Mononuclear cell (primary cell): ENCODE measurements around the gene TOM1L2. TPM values are rescaled to one million over a fixed set of nuclear protein-coding genes. Genes with fewer than 3 reads are reported as not detected.
"Not testable (repeated sequence)": the region's sequence is repeated elsewhere in the genome, so short reads cannot be mapped to it uniquely, and the experiment has no call there.

Experiments
- H3K27me3 ChIP-seq: 2 replicates; pipeline ENCODE4 v1.6.0; 2011; ENCODE audit warnings: low read length, control low read depth; ENCODE audit not compliant: insufficient read depth
- H3K4me1 ChIP-seq: 2 replicates; pipeline ENCODE4 v1.5.1; 2011; ENCODE audit warnings: mild to moderate bottlenecking, low read length, control low read depth; ENCODE audit not compliant: insufficient read depth
- H3K4me3 ChIP-seq: 2 replicates; pipeline ENCODE4 v1.5.1; 2011; ENCODE audit warnings: mild to moderate bottlenecking, low read length, moderate library complexity
- H3K9me3 ChIP-seq: 2 replicates; pipeline ENCODE4 v1.5.1; 2011; ENCODE audit warnings: low read depth, mild to moderate bottlenecking, control low read depth, low read length
- total RNA-seq: library from RNA; depleted of rRNA; stranded (reverse); fragments of >200 nt; gene quantifications from one replicate; pipeline ENCODE4 v1.2.3, GENCODE V29; 2012

Gene TOM1L2
- total RNA-seq, 1 donor = 14.4 TPM

DNA sequence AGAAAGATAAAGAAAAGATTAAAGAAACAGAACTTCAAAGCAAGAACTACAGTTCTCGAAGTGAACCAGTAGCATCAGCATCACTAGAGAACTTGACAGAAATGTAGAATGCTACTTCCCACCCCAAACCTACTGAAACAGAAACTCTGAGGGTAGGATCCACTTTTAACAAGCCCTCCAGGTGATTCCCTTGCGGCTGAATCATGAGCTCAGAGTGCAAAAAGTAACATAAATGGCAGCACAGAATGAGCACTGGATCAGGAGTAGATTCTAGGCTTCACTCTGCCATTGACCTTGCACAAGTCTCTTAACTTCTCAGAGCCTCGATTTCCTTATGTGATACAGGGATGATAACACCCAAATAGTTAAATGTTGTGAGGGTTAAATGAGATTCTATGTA is 5.8 kb downstream of the TOM1L2 start:
- Histone ChIP-seq H3K27me3 (no peaks in the 10 kb centered on the region), H3K4me3 (no peak overlapping the region), H3K9me3 (no peaks in the 10 kb centered on the region), H3K4me1 (peaks cover 15% of the 10 kb centered on the region)

DNA sequence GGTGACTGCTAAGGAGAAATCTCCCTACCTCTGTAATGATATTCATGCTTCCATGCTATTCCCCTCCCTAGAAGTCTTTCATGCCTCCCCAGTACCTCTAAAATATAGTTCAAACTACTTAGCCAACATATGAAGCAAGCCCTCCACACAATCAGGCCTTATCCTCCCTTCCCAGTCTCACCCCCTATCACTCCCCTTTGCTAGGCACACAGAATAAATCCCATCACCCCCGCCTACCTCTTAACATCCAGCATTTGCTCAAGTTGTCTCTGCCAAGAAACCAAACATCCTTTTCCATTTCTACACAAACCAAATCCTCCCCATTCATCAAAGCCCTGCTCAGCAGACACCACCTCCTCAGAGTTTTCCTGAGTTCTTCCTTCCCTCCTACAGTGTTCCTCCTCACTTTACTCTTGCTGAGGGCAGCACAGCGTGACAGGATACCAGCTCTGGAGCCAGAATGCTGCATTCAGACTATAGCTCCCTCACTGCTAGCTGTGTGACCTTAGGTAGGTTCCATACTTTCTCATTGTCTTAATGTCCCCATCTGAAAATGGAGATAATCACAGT is 7.0 kb downstream of the TOM1L2 start:
- Histone ChIP-seq H3K9me3 (no peaks in the 10 kb centered on the region), H3K27me3 (no peaks in the 10 kb centered on the region), H3K4me1 (peaks cover 7% of the 10 kb centered on the region), H3K4me3 (no peak overlapping the region)

DNA sequence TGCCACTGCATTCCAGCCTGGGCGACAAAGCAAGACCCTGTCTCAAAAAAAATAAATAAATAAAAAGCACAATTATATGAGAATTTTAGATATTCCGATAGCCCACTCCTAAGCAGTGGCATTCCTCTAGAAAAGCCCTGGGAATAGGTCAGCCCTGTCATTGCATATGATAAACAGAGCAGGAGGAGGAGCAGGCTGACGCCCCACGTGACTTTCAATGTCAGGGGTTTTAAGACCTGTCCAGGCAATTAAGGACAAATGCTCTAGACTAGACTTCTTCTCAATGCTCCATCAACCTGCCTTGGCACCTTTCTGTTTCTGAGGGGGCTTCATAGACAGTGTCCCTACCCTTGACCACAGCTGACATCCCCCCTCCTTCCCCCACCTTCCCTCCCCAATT is 7.5 kb downstream of the TOM1L2 start:
- H3K27me3 ChIP-seq = no peaks in the 10 kb centered on the region
- H3K4me3 ChIP-seq = no peak overlapping the region
- H3K9me3 ChIP-seq = no peaks in the 10 kb centered on the region
- H3K4me1 ChIP-seq = peaks cover 11% of the 10 kb centered on the region

DNA sequence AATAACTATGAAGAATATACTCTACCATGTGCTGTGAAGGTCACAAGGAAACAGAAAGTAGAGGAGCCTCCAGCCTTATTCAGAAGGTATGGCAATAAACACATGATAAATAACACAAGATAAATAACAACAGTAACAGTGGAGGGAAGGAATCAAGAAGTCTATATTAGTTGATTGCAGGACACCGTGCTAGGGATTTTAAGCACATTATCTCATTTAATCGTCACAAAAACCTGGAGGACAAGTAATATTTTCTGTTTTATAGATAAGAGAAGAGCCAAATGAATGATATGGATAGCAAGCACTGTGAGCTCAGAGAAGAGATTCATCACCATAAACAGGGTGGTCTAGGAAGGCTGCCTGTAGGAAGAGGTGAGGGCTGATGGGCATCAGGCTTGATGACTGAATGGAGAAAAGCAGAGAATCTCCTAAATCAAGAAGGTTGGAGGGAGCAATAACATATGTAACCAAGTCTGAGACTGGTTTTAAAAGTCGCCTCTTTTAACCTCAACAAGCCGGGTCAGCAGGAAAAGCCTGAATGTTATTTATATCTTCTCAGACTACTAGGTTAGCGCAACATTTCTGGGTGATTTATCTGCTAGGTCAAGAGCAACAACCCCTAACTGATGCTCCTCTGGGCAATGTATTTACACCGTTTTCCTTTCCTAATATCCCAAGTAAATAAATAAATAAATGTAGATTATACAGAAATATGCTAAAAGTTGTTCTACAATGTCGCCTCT is 8.3 kb downstream of the TOM1L2 start:
- no peaks in the 10 kb centered on the region for H3K9me3 ChIP-seq
- peaks cover 19% of the 10 kb centered on the region for H3K4me1 ChIP-seq
- H3K27me3 ChIP-seq = no peaks in the 10 kb centered on the region
- no peak overlapping the region for H3K4me3 ChIP-seq

DNA sequence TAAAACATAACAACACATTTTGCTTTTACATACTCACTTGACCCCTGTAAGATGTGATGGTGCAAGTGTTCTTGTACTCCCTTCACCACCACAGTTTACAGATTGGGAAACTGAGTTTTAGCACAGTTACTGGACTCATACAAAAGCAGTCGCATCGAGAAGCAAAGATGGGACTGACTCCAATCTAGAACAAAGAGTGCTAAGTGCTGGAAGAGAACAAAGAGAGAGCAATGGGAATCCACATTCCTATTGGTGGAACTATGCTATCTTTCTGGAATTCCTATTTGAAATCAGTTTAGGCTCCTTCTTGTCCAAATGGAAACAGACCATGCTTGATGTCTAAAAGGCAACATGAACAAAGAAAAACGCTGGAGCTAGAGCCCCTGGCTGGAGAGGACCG is 9.1 kb downstream of the TOM1L2 start:
- no peaks in the 10 kb centered on the region for H3K27me3 ChIP-seq
- no peak overlapping the region for H3K4me3 ChIP-seq
- peaks cover 27% of the 10 kb centered on the region for H3K4me1 ChIP-seq
- no peaks in the 10 kb centered on the region for H3K9me3 ChIP-seq

DNA sequence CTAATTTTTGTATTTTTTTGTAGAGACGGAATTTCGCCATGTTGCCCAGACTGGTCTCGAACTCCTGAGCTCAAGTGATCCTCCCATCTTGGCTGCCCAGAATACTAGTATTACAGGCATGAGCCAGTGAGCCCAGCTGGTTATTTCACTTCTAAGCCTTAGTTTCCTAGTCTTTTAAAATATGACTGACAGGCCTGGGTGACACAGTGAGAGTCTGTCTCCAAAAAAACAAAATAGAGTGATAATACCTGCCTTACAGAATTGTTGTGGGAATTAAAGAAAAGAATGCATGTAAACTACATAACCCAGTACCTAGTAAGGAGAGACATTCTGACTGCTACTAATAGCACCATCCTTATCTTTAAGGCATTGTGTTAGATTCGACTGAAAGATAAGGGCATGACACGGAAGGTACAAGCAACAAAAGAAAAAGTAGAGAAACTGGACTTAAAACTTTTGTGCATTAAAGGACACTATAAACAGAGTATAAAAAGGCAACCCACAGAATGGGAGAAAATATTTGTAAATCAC is 11.6 kb downstream of the TOM1L2 start:
- H3K4me3 ChIP-seq = no peak overlapping the region
- H3K9me3 ChIP-seq = no peaks in the 10 kb centered on the region
- H3K27me3 ChIP-seq = no peaks in the 10 kb centered on the region
- H3K4me1 ChIP-seq = peaks cover 38% of the 10 kb centered on the region

DNA sequence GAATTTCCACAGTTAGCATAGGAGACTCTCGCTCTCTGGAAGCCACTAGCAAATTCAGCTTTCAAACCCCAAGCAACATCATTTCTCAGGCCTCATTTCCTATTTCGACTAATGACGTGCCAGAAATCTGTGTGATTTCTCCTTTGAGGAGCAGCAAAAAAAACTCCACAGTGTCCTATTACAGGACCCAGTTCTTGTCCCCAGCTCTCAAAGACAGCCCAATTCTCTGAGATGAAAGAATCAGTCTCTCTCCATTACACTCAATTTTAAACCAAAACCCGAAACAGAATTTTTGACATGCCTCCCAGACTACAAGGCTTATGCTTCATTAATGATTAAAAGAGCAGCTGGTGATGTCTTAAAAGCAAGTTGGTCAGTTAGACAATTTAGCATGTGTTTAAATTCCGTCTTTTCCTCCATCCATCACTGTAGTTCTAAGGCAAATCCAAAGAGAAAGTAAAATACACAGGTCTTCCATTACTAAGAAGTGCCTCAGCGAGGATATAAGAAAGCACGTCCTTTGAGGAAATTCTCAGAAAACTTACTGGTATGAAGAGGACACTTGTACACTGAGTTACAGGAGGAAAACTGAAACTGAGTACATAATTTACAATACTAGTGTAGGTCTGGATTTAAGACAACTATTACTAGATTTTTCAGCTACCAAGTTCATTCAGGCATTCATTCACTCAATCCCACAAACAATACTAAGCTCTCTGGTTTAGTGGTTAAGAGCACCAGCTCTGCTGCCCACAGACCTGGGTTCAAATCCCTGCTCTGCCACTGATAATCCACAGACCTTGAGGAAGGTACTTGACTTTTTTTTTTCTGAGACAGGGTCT is 12.5 kb downstream of the TOM1L2 start:
- Histone ChIP-seq H3K27me3 (no peaks in the 10 kb centered on the region), H3K9me3 (no peaks in the 10 kb centered on the region), H3K4me3 (no peak overlapping the region), H3K4me1 (peaks cover 38% of the 10 kb centered on the region)

DNA sequence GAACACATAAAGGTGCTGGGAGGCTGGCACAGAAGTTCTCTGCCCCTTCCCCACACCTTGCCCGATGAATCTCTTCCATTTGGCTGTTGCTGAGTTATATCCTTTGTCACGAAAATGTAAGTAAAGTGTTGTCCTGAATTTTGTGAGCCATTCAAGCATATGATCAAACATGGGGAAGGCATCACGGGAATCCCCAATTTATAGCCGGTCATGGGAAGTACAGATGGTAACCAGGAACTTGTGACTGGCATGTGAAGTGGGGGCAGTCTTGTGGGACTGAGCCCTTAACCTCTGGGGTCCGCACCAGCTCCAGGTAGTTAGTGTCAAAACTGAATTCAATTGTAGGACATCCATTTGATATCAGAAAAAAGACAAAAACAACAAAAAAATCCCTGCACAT is 13.2 kb downstream of the TOM1L2 start:
- Histone ChIP-seq H3K4me3 (no peak overlapping the region), H3K4me1 (peaks cover 38% of the 10 kb centered on the region), H3K27me3 (no peaks in the 10 kb centered on the region), H3K9me3 (no peaks in the 10 kb centered on the region)

DNA sequence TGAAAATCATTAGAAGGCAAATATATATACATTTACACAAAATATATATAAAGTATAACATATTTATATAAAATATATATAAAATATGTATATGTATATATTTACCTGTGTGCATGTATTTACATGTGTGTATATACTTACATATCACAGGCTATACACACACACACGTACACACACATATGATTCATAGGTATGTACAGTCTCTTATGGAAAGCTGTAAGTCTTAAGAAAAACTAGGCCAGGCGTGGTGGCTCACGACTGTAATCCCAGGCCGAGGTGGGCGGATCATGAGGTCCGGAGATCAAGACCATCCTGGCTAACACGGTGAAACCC is 14.7 kb downstream of the TOM1L2 start:
- no peak overlapping the region for H3K4me3 ChIP-seq
- H3K4me1 ChIP-seq = peaks cover 38% of the 10 kb centered on the region

DNA sequence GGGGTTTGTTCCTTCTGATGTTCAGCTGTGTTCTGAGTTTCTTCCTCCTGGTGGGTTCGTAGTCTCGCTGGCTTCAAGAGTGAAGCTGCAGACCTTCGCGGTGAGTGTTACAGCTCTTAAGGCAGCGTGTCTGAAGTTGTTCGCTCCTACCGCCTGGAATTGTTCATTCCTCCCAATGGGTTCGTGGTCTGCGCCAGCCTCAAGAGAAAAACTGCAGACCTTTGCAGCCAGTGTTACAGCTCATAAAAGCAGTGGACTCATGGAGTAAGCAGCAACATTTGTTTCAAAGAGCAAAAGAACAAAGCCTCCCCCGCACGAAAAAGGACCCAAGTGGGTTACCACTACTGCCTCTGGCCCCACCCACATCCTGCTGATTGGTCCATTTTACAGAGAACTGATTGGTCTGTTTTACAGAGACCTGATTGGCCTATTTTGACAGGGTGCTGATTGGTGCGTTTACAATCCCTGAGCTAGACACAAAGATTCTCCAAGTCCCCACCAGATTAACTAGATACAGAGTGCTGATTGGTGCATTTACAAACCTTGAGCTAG is 16.3 kb downstream of the TOM1L2 start:
- not testable (repeated sequence) for H3K9me3 ChIP-seq, H3K27me3 ChIP-seq, H3K4me3 ChIP-seq
- H3K4me1 ChIP-seq = peaks cover 38% of the 10 kb centered on the region

More for the DNA sequence above, 14.7 kb downstream of the TOM1L2 start:
- Histone ChIP-seq H3K9me3 (no peaks in the 10 kb centered on the region), H3K27me3 (no peaks in the 10 kb centered on the region)

GRCh38 chr17:17954079-17954478 is 18.1 kb downstream of the TOM1L2 start:
- Histone ChIP-seq H3K9me3 (no peaks in the 10 kb centered on the region), H3K4me1 (peaks cover 24% of the 10 kb centered on the region), H3K27me3 (no peaks in the 10 kb centered on the region), H3K4me3 (no peak overlapping the region)

- no peak overlapping the region for H3K4me3 ChIP-seq
- no peaks in the 10 kb centered on the region for H3K9me3 ChIP-seq
- H3K4me1 ChIP-seq = peaks cover 10% of the 10 kb centered on the region
- no peaks in the 10 kb centered on the region for H3K27me3 ChIP-seq
These were observed 19.5 kb downstream of the TOM1L2 start for GRCh38 chr17:17952691-17953090.

- H3K9me3 ChIP-seq = no peaks in the 10 kb centered on the region
These were observed 20.7 kb downstream of the TOM1L2 start for GRCh38 chr17:17951524-17951923.

DNA sequence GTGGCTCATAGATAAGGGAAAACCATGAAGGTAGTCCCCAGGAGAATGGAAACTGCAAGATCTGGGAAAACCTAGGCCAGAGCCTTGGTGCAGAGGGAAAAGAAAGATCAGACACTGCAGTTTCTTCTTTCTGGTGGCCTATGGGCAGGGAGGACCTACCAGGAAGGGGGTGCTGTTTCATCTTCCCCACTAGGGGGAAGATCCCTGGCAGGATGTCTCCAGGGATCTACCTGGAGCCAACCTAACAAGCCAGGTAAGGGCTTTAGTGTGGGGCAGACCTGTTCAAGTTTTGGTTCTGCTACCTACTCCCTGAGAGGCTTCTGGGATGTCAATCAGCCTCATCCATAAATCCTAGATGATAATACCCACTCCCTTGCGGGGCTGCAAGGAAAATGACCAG is 21.4 kb downstream of the TOM1L2 start:
- H3K4me1 ChIP-seq = no peaks in the 10 kb centered on the region
- H3K27me3 ChIP-seq = no peaks in the 10 kb centered on the region
- no peak overlapping the region for H3K4me3 ChIP-seq
- no peaks in the 10 kb centered on the region for H3K9me3 ChIP-seq

More at GRCh38 chr17:17951524-17951923, 20.7 kb downstream of the TOM1L2 start:
- H3K27me3 ChIP-seq = no peaks in the 10 kb centered on the region
- H3K4me3 ChIP-seq = no peak overlapping the region
- no peaks in the 10 kb centered on the region for H3K4me1 ChIP-seq

DNA sequence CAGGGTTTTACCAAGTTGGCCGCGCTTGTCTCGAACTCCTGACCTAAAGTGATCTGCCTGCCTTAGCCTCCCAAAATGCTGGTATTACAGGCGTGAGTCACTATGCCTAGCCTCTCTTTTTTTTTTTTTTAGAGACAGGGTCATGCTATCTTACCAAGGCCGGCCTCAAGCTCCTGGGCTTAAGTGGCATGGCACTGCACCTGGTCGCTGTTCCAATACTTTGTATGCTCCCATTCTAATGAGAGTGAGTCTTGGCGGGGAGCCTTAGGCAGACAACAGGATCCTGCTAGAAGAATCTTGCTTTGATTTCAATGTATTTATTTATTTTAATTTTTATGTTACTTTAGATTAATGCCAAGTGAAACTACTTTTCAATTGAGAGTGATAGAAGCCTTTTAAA is 21.9 kb downstream of the TOM1L2 start:
- Histone ChIP-seq H3K4me1 (no peaks in the 10 kb centered on the region), H3K27me3 (no peaks in the 10 kb centered on the region), H3K4me3 (no peak overlapping the region), H3K9me3 (no peaks in the 10 kb centered on the region)
